HG03196 (cell line): ENCODE data around the gene MBOAT2.
"Not testable (repeated sequence)": the region's sequence is repeated elsewhere in the genome, so short reads cannot be mapped to it uniquely, and the experiment has no call there.

Experiments used
- ATAC-seq: cut with Tn5 transposase; IDR thresholded peaks from one replicate; pipeline ENCODE4 v1.9.1; 2021; ENCODE audit not compliant: unreplicated experiment

The MBOAT2 gene

DNA sequence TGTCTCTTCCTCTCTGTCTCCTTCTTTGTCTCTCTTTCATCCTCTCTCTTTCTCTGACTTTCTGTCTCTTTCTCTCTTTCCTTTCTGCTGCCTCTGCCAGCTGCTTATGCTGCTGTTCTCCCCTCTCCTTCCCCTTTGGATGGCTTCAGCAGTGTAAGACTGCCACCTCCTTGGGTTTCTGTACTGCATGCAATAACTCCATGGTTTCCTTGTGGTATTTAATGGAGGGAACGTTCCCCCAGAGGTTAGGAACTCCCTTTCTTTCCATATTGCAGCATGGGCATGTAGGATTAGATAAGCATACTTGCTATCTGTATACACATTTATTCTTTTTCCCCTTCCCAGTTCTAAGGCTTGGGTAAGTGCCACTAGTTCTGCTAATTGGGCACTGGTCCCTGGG is 106.3 kb downstream of the MBOAT2 start:
- not testable (repeated sequence) for ATAC-seq

DNA sequence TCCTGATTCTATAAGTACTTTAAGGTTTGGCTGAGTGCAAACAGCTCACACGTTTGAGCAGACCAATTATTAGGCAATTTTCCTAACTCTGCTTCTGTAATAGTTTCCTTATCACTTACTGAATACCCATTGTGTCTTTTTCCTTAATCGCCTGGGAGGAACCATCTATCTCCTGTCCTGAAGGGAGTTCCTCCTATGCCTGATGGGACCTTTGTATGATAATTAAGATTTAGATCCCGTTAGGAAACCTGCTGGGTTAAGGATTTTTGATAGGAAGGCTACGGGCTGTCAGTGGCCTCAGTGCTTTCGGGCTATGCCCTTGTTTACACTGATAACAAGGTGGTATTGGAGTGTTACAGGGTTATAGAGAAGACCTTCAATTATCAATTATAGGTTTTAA is 106.8 kb downstream of the MBOAT2 start:
- ATAC-seq, result not testable (repeated sequence)

DNA sequence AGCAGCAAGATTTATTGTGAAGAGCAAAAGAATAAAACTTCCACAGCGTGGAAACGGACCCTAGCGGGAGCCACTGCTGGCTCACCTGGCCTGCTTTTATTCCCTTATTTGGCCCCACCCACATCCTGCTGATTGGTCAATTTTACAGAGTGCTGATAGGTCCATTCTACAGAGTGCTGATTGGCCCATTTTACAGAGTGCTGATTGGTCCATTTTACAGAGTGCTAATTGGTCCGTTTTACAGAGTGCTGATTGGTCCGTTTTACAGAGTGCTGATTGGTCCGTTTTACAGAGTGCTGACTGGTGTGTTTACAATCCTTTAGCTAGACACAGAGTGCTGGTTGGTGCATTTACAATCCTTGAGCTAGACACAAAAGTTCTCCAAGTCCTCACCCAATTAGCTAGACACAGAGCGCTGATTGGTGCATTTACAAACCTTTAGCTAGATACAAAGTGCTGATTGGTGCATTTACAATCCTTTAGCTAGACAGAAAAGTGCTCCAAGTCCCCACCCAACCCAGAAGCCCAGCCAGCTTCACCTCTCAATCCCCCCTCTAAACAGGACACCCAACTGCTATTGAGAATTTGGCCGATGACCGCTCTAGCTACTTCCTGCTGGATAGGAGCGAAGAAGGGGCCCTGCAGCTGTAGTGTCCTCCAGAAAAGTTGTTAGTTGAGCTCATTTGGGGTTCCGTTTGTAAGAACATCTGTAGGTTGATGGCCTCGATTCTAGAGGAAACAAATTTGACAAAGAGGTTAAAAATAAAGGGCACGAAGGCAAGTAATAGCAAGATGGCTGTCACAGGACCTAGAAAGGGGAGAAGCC is 108.2 kb downstream of the MBOAT2 start:
- not testable (repeated sequence) for ATAC-seq

DNA sequence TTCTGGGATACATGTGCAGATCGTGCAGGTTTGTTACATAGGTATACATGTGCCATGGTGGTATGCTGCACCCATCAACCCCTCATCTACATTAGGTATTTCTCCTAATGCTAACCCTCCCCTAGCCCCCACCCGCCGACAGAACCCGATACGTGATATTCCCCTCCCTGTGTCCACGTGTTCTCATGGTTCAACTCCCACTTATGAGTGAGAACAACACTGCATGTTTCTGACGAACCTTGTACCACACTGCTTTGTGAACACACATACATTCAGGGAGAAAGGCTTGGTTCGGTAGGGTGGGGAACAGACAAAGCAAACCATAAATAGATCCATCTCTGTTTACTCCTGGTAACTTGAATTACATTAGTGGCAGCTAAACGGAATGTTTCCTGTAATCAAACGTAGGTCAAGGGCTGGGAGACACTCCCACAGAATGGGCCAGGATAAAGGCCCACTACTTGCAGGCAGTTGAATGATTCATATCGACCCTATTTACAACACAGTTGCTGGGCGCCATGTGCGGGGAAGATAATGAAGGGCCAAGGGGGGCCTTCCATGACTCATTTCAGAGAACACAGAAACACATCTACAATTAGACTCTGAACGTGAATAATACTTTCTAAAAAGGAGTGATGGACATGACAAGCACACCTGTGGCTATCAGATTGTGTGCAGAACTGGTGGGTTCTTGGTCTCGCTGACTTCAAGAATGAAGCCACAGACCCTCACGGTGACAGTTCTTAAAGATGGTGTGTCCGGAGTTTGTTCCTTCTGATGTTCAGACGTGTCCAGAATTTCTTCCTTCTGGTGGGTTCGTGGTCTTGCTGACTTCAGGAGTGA is 109.3 kb downstream of the MBOAT2 start:
- no peak for ATAC-seq

DNA sequence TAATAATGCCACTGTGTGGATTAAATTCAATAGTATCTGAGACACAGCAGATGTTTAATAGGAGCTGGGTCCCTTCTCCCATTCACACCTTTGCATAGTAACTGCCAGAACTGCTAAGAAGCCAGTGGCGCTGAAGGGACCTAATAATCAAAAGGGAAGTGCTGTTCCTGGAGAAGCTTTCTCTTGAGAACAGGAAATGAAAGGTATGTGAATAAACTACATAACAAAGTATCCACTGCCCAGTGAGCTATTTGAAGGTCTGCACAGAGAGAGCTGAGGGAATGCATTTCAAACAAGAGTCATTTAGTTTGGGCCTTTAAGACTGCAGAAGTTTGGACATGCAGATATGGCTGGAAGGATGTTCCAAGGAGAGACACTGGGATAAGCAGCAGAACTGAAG is 110.0 kb downstream of the MBOAT2 start:
- ATAC-seq, result no peak

DNA sequence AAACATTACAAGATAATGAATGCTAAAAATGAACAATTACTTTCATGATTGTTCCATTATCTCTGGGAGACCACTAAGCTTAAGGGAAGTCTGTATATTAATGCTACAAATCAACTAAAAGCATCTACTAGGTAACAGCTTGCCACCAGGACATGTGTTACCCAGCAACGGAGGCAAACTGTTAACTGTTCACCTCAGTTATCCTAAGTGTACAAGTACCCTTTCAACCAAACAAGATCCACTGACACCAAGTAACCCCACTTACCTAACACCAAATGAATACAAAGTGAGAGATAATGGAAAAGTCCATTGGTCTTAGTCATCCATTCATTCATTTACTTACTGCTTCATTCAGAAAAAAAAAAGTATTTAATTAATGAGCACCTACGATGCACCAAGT is 111.4 kb downstream of the MBOAT2 start:
- ATAC-seq, result no peak

DNA sequence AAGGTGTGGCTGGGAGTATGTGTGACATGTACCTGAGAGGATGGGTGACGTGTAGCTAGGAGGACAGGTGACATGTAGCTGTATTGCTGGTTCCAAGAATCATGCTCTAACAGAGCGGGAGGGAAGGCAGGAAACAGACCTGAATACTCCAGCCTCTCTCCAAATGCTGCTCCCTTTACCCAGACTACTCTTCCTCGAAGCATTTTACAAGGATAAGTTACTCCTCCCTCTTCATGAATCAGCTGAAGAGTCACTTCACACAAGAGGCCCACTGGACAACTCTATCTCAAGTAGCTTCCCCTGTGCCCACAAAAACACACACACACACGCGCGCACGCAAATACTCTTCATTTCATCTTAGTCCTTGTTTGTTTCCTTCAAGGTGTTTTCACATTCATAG is 113.5 kb downstream of the MBOAT2 start:
- ATAC-seq, result no peak

DNA sequence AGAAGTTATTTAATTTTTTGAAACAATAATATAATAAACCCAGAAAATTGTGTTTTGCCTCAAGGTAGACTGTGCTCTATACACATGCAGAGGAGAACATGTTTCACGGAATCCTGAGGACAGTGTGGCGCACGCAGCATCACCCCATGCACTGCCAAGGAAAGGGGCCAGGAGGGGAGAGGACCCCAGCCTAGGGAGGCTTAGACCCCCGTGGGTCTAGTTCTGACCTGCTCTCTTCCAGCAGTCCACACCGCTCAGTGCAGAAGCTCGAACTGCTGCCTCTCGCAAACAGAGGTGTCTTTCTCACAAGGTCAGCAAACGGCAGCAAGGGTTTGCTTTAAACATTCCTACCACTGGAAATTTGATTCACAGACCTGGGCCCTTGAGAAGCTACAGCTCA is 114.5 kb downstream of the MBOAT2 start:
- no peak for ATAC-seq

DNA sequence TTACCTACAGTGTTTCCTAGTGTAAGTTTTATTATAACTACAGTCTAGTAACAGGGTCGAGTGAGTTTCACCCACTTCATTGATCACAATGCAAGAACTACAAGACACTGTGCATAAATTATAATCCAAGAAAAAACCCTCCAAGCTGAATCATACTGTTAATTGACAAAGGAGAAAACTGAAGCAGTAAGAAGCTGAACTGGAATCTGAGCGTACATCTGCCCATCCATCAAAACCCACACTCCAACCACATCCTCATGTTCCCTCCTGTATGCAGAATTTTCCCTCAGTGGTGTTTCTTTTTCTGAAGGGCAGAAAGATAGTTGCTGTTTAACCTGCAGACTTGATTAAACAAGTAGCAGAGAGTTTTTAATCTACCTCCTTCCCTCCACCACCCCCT is 116.6 kb downstream of the MBOAT2 start:
- ATAC-seq, result no peak

DNA sequence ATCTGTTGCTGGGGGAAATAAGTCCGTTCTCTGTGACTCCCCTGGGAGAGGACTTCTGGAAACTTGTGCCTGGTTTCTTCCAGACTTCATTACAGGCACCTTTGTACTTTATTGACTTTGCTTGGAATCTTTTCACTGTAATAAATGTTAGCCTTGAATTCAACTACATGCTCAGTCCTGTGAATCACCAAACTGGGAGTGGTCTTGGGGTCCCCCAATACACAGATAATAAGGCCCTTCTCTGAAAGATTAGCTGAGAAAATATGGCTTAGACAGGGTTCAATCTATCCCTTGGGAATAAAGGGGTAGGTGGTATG is 117.3 kb downstream of the MBOAT2 start:
- ATAC-seq, result no peak

DNA sequence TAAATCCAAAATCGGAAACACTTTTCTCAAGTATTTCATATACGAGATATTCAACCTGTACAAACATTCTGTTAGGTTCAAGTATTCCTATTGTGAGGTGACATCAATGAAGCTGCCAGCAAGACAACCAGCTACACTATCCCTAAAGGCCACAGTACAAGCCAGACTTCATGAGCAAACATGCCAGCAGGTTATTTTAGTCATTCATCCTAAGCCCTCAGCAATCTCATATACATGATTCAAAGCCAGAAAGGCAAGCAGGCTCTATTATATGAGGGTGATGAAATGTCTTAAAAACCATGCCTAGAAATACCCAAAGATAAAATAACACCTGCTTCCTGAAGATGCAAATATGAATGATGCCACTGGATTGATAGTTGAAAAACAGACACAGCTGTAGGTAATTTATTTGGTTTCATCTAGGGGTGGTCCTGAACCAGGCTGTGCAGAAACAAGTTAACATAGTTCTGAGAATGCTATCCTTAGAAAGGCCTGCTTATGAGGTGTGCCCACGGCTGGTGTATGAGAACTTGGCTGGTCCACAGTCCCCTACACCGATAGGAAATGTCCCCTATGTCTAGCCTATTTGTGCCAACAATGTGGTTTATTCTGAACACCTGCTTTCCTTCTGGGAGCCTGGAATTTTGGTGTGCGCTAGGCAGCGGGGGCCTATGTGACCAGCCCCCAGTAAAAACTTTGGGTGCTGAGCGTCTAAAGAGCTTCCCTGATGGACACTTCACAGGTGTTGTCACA is 117.9 kb downstream of the MBOAT2 start:
- no peak for ATAC-seq

DNA sequence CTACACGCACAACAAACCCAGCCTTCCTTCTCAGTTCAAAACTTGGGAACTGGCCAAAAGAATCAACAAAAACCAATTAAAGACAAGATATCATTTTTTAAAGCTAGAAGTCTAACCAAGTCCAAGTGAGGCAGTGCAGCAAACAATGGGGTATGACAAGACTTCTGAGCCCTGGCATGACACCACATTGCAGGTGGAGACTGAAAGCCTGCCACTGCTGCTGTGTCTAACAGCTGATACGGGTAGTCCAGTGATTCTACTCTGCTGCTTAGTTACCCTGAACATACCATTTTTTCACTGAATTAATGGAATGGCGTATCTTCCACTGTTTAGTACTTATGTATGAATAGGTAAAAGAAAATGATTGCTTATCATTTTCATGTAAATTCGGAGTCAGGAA is 118.7 kb downstream of the MBOAT2 start:
- ATAC-seq, result no peak

DNA sequence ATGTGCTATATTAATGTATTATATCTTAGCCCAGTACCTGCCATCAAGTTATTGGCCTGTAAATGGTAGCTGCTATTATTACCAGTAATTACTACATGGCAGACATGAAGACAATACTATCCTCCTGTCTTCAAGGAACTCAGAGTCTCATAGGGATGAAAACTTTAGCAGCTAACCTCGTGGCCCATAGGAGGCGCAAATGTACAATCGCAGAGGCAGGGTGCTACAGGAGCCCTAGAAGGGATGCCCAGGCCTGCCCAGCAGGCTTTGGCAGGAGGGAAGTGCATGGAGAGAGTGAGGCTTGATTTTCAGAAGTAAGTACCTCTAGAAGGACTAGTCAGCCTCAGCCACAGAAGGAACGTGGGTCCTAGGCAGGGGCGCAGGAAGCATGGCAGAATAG is 121.4 kb downstream of the MBOAT2 start:
- ATAC-seq, result no peak

DNA sequence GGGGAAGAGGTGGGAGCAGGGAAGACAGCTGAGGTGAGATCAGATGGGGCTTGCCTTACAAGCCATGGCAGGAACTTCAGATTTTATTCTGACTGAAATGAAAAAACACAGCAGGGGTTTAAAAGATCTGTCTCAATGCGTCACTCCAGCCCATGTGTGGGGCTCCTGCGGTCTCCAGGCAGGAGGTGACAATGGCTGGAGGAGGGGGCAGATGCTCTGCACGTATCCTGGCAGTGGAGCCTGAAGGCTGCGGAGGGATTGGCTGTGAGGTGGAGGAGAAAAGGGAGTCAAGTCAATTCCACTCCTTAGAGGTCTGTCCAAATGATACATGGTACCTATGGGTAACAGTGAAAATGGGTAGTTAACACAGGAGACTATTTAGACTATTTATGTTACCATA is 125.6 kb downstream of the MBOAT2 start:
- no peak for ATAC-seq

DNA sequence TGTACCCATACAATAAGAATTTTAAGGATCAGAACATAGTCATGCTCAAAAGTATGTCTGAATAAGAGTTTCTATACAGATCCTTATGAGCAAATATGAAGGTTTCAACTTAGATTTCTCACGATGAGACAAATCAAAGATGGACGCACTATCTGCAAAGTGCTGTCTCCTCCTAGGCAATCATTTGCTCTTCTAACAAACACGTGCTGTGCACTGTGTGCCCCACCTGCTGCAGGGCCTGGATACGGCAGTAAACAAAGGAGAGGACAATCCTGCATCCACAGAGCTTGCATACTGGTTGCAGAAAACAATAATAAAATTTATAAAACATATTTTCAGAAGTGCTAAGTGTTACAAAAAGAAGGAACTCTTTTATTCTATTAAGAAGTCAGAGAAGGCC is 126.2 kb downstream of the MBOAT2 start:
- ATAC-seq, result no peak

DNA sequence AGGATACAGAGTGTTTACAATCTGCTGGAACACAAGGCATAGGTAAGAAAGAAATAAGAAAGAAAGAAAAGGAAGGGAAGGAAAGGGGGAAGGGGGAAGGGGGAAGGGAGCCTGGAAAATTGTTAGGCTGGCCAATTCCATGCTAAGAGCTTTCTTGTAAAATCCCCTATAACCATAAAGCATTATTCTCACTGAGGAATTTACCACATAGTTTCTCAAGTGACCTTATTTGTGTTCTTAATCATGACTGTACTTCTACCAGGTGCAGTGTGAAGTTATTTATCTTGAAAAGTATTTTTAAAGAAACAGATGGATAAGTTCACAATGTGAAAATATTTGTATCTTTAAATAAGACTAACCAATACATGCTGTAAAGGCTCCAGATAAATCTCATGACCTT is 126.9 kb downstream of the MBOAT2 start:
- no peak for ATAC-seq

DNA sequence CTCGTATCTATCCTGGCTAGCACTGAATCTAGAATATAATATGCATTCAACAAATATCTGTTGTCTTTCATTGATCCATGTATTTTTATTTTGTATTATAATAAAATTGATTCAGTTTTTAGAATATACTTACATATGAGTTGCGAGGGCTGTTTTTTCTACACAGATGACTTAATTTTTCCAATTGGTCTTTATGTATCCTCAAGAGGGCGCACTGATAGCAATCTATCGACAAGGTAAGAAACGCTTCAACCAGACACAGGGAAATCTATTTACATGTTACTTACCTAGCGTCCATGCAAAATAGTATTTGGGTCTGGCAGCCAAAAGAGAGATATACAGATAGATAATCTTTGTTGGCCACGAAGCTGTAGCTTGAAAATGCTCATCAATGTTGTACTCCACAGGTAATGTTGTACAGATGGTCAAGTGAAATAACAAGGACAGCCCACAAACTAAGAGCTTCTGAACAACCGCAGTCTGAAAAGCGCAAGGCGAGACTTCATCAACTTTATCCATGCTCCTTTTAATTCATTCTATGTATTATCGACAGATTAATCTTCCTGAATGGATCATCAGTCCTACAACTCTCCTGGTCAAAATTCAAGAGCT is 130.6 kb downstream of the MBOAT2 start:
- ATAC-seq, result no peak

DNA sequence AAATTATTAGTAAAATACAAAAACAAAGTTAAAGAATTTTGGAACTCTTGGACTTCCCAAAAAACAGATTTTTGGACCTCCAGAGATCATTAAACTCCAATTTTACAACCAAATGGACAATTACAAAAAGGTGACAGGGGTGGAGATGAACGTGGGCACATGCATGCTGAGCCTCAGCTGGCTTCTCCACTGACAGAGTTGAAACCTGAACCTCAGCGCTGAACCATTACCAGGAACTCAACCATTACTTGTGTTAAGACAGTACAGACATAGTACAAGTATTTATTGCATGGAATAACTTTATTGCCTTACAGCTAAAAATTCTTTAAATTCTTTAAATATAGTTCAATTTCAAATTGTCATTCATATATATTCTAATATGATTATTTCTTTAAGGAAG is 133.0 kb downstream of the MBOAT2 start:
- ATAC-seq, result no peak

DNA sequence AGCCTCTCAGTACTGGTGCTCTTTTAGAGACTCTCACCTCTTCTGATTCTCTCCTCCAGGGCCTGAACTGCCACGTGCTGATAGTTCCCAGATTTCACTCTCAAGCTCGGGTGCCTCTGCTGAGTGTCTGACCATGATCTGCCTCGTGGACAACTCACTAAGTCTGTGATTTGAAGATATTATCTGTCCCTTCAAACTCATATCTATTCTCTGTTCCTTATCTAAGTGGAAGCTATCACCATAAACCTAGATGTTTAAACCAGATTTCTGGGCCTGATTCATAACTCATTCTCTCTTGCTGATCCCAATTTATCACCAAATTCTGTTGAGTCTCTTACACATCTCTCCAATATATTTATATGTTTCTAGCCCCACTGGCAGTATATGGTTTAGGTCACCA is 136.1 kb downstream of the MBOAT2 start:
- no peak for ATAC-seq

DNA sequence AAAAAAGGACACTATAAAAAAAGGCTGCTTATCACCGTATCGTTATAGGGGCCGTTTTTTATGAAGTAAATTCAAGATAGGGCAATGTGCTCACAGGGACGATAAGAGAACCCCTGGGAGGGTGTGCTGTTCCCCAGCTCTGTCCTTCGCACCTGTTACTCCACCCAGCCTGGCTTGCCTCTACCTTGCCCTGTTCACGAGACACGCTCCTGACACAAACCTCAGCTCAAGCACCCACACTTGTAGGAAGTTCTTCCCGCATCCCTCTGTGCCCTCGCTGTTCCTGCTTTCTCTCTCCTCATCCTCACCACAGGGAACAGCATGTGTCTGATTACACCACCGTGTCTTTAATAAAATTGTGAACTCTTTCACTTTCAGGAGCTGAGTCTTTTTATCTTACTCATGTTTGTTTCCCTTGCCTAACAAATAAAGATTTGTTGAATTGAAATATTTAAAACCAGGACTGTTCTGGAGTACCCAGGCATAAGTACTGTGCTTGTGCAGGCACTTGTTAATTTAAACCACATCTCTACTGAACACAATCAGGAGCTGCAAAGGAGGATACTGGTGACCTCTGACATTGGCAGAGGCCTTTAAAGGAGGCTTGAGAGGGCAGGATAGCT is 140.0 kb downstream of the MBOAT2 start:
- ATAC-seq, result no peak

DNA sequence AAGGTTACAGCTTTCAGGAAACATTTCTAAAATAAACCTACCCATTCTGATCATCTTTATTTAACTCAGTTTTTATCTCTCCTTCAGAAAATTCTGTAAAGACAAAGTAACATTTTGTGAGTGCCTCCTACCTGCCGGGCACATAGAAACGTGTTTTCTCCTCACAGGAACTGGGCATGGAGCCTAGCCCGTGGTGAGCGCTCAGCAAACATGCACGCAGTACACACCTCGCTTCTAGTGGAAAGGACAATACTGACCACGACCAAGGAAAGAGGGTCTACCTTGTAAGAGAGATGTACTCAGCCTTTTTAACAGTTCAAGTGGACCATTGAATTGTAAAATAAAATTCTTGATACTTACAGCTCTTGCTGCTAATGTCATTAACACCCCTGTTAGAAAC is 141.3 kb downstream of the MBOAT2 start:
- ATAC-seq, result no peak
